ENCODE measurements around the gene SLC4A1AP.

Gene SLC4A1AP

GRCh38 chr2:27702302-27702701 lies 38.6 kb downstream of the SLC4A1AP start:
- DNase-seq (ENCODE audit: low read depth in 1 of 2, low spot score in 1 of 2), result no peak

- DNase-seq (ENCODE audit: low read depth in 1 of 2, low spot score in 1 of 2), result peak; percentile 81 to 88
Measured at GRCh38 chr2:27703638-27704341, 40.1 kb downstream of the SLC4A1AP start.

GRCh38 chr2:27704342-27704876 lies 40.7 kb downstream of the SLC4A1AP start:
- no peak for DNase-seq (ENCODE audit: low read depth in 1 of 2, low spot score in 1 of 2)

GRCh38 chr2:27705851-27706622 lies 42.3 kb downstream of the SLC4A1AP start:
- no peak for DNase-seq (ENCODE audit: low read depth in 1 of 2, low spot score in 1 of 2)

GRCh38 chr2:27707462-27708256 lies 44.0 kb downstream of the SLC4A1AP start:
- no peak for DNase-seq (ENCODE audit: low read depth in 1 of 2, low spot score in 1 of 2)

- no peak for DNase-seq (ENCODE audit: low read depth in 1 of 2, low spot score in 1 of 2)
Measured at GRCh38 chr2:27708257-27708654, 44.6 kb downstream of the SLC4A1AP start.

- DNase-seq (ENCODE audit: low read depth in 1 of 2, low spot score in 1 of 2), result no peak
Measured at GRCh38 chr2:27708666-27709065, 45.0 kb downstream of the SLC4A1AP start.

- DNase-seq (ENCODE audit: low read depth in 1 of 2, low spot score in 1 of 2), result no peak
Measured at GRCh38 chr2:27709326-27709725, 45.6 kb downstream of the SLC4A1AP start.

- DNase-seq (ENCODE audit: low read depth in 1 of 2, low spot score in 1 of 2), result no peak
Measured at GRCh38 chr2:27709960-27710575, 46.4 kb downstream of the SLC4A1AP start.

GRCh38 chr2:27710640-27711430 lies 47.1 kb downstream of the SLC4A1AP start:
- DNase-seq (ENCODE audit: low read depth in 1 of 2, low spot score in 1 of 2), result no peak

- no peak for DNase-seq (ENCODE audit: low read depth in 1 of 2, low spot score in 1 of 2)
Measured at GRCh38 chr2:27711804-27712203, 48.1 kb downstream of the SLC4A1AP start.

- no peak for DNase-seq (ENCODE audit: low read depth in 1 of 2, low spot score in 1 of 2)
Measured at GRCh38 chr2:27712522-27712921, 48.8 kb downstream of the SLC4A1AP start.

GRCh38 chr2:27713201-27713600 lies 49.5 kb downstream of the SLC4A1AP start:
- no peak for DNase-seq (ENCODE audit: low read depth in 1 of 2, low spot score in 1 of 2)

GRCh38 chr2:27714053-27714452 lies 50.4 kb downstream of the SLC4A1AP start:
- DNase-seq (ENCODE audit: low read depth in 1 of 2, low spot score in 1 of 2), result no peak

- no peak for DNase-seq (ENCODE audit: low read depth in 1 of 2, low spot score in 1 of 2)
Measured at GRCh38 chr2:27714851-27715291, 51.2 kb downstream of the SLC4A1AP start.

- no peak for DNase-seq (ENCODE audit: low read depth in 1 of 2, low spot score in 1 of 2)
Measured at GRCh38 chr2:27715318-27716210, 51.9 kb downstream of the SLC4A1AP start.

GRCh38 chr2:27716301-27717069 lies 52.8 kb downstream of the SLC4A1AP start:
- no peak for DNase-seq (ENCODE audit: low read depth in 1 of 2, low spot score in 1 of 2)

GRCh38 chr2:27717070-27717795 lies 53.5 kb downstream of the SLC4A1AP start:
- DNase-seq (ENCODE audit: low read depth in 1 of 2, low spot score in 1 of 2), result no peak

Data from activated CD4-positive, alpha-beta T cell treated with anti-CD3 and anti-CD28 coated beads, Interleukin-2, amount 50 U/mL, for 24 hours (primary cell).